ENCODE data around the gene PDCD4.
A peak's percentile ranks its signal among the peaks of the same experiment; 100 is the strongest.

The PDCD4 gene

GRCh38 chr10:110827410-110827809 is 44.3 kb upstream of the PDCD4 start:
- DNase-seq (ENCODE audit: low spot score): peak; percentile 50
- H3K27ac ChIP-seq: peak overlapping the region; percentile 79
- POLR2A ChIA-PET (ENCODE audit: low non-redundant PET): no interaction called here
- no peak for TF ChIP-seq CTCF (conservative IDR thresholded peaks at IDR 0.05; ENCODE audit: low read depth)
- CTCF ChIA-PET: no interaction called here

GRCh38 chr10:110827875-110828274 is 43.9 kb upstream of the PDCD4 start:
- no peak for TF ChIP-seq CTCF (conservative IDR thresholded peaks at IDR 0.05; ENCODE audit: low read depth)
- DNase-seq (ENCODE audit: low spot score): no peak
- ChIA-PET CTCF (interaction anchor here (0.7 kb wide), 1 partner anchor 174 kb away, joined by 3 read pairs; no protein-coding TSS in a partner anchor), POLR2A (ENCODE audit: low non-redundant PET) (no interaction called here)
- peak overlapping the region; percentile 79 for H3K27ac ChIP-seq

- TF ChIP-seq CTCF (conservative IDR thresholded peaks at IDR 0.05; ENCODE audit: low read depth): no peak
- ChIA-PET CTCF (interaction anchor here (0.7 kb wide), 1 partner anchor 174 kb away, joined by 3 read pairs; no protein-coding TSS in a partner anchor), POLR2A (ENCODE audit: low non-redundant PET) (no interaction called here)
- H3K27ac ChIP-seq: peak overlapping the region; percentile 79
- DNase-seq (ENCODE audit: low spot score): no peak
Measured at GRCh38 chr10:110828525-110828924, 43.2 kb upstream of the PDCD4 start.

GRCh38 chr10:110829721-110830410 is 41.9 kb upstream of the PDCD4 start:
- no peak overlapping the region for H3K27ac ChIP-seq
- ChIA-PET CTCF (no interaction called here), POLR2A (ENCODE audit: low non-redundant PET) (no interaction called here)
- no peak for TF ChIP-seq CTCF (conservative IDR thresholded peaks at IDR 0.05; ENCODE audit: low read depth)
- no peak for DNase-seq (ENCODE audit: low spot score)

- CTCF ChIA-PET: interaction anchor here (0.6 to 1.2 kb wide), 3 partner anchors 9 to 240 kb away, joined by 3 to 5 read pairs (median 4); no protein-coding TSS in a partner anchor
- POLR2A ChIA-PET (ENCODE audit: low non-redundant PET): no interaction called here
- peak overlapping the region; percentile 63; the same call in 1 of the 2 replicates for H3K27ac ChIP-seq
- DNase-seq (ENCODE audit: low spot score): no peak
- no peak for TF ChIP-seq CTCF (conservative IDR thresholded peaks at IDR 0.05; ENCODE audit: low read depth)
Measured at GRCh38 chr10:110833234-110833940, 38.3 kb upstream of the PDCD4 start.

GRCh38 chr10:110833941-110834628 is 37.6 kb upstream of the PDCD4 start:
- peak overlapping the region; percentile 63 for H3K27ac ChIP-seq
- no peak for DNase-seq (ENCODE audit: low spot score)
- ChIA-PET POLR2A (ENCODE audit: low non-redundant PET) (no interaction called here), CTCF (interaction anchor here (0.6 kb wide), 2 partner anchors 16 to 59 kb away, joined by 3 to 4 read pairs; no protein-coding TSS in a partner anchor)
- TF ChIP-seq CTCF (conservative IDR thresholded peaks at IDR 0.05; ENCODE audit: low read depth): no peak
